Endothelial cell of coronary artery (primary cell): ENCODE data around the gene KRT36. TPM values are rescaled to one million over a fixed set of nuclear protein-coding genes. Genes with fewer than 3 reads are reported as not detected.

Experiments
- total RNA-seq: library from RNA; depleted of rRNA; stranded (reverse); fragments of >200 nt; gene quantifications from 2 replicates; pipeline ENCODE4 v1.2.3, GENCODE V29; 2014

The KRT36 gene
- total RNA-seq: under 0.01 TPM in 1 of 2 replicates, not detected in the other

DNA sequence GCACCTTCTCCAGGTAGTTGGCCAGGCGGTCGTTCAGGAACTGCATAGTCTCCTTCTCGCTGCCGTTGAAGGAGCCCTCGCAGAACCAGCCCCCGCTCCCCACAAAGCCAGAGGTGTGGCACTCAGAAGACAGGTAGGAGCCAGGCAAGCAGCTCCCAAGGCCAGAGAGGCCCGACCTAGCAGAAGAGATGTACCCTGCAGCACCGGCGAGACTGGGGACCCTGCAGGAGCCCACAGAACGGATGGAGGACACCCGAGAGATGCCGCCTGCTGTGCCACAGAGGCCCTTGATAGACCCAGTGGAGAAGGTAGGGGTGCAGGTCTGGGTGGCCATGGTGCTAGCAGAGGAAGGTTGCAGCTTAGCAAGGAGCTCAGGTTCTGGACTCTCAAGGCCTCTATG is at the start of gene KRT36:
Gene KRT36, minus strand, starts transcription at position 380 of the 400 bp plus-strand sequence. Its CDS starts 46 bp downstream, at position 334.

DNA sequence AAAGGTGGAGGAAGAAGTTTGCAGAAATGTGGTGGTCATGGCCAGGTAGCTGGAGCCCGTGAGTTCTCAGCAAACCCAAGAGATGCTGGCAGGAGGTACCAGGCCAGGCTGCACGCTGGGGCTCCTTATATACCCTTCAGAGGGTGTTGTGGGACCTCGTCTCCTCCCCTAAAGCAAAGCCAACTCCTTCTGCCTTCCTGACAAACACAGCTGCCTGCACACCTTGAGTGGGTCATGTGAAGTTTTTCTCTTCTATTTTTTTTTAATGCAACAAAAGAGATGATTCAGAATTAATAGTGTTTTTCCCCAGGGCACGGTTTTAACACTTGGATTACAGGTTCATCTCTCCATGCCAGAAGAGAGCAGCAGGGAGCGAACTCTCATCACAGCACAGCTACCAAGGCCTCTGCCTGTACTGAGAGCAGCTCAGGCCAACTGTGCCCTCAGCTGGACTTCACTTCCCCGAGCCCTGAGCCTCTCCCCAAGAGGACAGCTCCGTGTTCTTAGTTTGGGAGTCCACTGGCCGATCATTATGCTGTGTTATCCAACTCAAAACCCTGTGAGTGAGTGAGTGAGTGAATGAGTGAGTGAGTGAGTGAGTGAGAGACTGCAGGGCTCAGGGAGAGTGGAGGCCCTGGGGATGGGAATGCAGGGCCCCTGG is 29.2 kb upstream of the KRT36 start, which contains the start of gene KRT15:
Gene KRT15, minus strand, starts transcription at position 102 of the 661 bp plus-strand sequence. Its CDS starts 63 bp downstream, at position 39.

DNA sequence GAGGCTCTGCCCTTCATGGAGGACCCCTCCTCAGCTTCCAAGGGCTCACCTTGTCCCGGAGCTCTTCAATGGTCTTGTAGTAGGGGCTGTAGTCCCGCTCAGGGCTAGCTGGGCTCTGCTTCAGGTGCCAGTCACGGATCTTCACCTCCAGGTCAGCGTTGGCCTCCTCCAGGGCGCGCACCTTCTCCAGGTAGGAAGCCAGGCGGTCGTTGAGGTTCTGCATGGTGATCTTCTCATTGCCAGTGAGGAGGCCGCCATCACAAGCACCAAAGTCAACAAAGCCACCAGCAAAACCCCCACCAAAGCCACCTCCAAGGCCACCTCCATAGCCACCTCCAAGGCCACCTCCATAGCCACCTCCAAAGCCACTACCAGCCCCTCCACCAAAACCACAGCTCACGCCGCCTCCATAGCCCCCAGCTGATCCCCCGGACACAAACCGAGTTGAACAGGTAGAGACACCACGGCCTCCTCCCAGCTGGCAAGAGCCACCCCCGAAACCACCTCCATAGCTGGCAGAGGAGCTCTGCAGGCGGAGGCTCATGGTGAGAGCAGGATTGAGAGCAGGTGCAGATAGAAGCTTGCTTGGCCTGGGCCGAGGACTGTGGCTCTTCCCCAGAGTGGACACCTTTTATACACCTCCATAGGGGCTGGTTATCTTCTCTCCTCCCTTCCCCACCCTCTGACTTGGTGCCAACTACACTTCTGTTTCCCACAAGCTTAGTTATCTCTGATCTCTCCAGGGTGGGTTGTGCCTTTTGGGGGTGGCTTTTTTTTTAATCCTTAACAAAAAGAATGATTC is 15.5 kb upstream of the KRT36 start, which contains the start of gene KRT13:
Gene KRT13, minus strand, starts transcription at position 606 of the 802 bp plus-strand sequence. Its CDS starts 62 bp downstream, at position 544.

DNA sequence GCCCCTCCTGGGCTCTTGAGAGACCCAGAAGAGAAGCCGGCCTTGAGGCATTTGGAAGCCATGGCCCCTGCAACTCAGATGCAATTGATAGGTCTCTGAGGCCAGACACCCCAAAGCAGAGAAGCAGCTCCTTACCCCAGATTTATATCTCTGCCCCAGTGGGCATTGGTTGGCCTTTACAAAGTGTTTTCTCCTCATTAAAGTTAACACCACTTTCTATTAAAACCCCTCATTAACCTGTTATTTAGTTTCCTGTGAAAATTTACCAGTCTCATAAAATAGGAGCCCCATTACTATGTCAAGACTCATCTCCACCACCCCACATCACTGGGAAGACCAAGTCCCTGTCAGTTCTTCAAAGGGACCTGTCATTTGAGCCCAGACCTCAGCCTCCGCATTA is 8.7 kb downstream of the KRT36 start, which contains the start of gene KRT35:
Gene KRT35, minus strand, starts transcription at position 116 of the 400 bp plus-strand sequence. Its CDS starts 54 bp downstream, at position 62.

DNA sequence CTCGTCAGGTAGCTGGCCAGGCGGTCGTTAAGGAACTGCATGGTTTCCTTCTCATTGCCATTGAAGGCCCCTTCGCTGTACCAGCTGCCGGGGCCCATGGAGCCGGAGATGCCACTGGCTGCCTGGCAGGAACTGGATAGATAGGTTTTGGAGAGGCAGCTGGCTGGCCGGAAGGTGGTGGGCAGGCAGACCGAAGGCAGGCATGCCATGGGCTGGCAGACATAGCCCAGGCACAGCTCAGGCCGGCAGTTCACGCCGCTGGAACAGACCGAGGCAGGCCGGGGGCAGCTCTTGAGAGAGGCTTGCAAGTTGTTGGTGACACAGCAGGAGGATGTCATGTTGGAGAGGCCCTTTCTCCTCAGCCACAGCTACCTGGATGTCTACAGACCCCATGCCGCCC is 22.7 kb downstream of the KRT36 start, which contains the start of gene KRT32:
Gene KRT32, minus strand, starts transcription at position 399 of the 400 bp plus-strand sequence. Its CDS starts 61 bp downstream, at position 338.

DNA sequence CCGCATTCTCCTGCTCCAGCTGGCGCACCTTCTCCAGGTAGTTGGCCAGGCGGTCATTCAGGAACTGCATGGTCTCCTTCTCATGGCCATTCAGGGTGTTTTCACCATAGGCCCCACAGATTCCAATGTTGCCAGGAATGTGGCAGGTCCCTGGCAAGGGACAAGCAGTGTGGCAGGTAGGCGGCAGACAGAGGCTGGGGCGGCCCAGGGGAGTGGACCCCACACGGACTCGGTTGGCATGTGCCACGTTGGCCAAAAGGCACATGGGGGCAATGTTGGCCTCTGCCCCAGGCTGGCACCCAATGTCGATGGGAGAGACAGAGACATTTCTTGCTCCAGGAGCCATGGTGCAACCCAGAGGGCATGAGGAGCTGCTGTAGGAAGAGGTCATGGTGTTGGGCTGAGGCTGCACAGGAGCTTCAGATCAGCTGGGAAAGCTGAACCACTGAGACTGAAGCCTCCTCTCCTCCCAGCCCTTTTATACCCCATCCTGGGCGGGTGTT is 49.1 kb downstream of the KRT36 start, which contains the start of gene KRT38:
Gene KRT38, minus strand, starts transcription at position 453 of the 503 bp plus-strand sequence. Its CDS starts 62 bp downstream, at position 391.

Other genes starting within 250 kb of the KRT36 start
- not detected in 2 replicates for gene KRTAP9-4, start 240.2 kb downstream of the KRT36 start, total RNA-seq
- gene KRTAP9-9, start 234.5 kb downstream of the KRT36 start, total RNA-seq: not detected in 2 replicates
- not detected in 2 replicates for gene KRTAP9-6, start 224.5 kb downstream of the KRT36 start, total RNA-seq
- gene KRTAP9-7, start 214.2 kb downstream of the KRT36 start, total RNA-seq: not detected in 2 replicates
- not detected in 2 replicates for gene KRTAP29-1, start 187.1 kb downstream of the KRT36 start, total RNA-seq
- gene KRTAP16-1, start 180.6 kb downstream of the KRT36 start, total RNA-seq: not detected in 2 replicates
- gene KRTAP17-1, start 174.2 kb downstream of the KRT36 start, total RNA-seq: not detected in 2 replicates
- gene KRT33A, start 139.1 kb downstream of the KRT36 start, total RNA-seq: not detected in 2 replicates
- gene KRT33B, start 120.1 kb downstream of the KRT36 start, total RNA-seq: not detected in 2 replicates
- not detected in 2 replicates for gene KRT34, start 107.6 kb downstream of the KRT36 start, total RNA-seq
- gene KRT31, start 92.3 kb downstream of the KRT36 start, total RNA-seq: not detected in 2 replicates
- gene KRT37, start 65.3 kb downstream of the KRT36 start, total RNA-seq: not detected in 2 replicates
- not detected in 2 replicates for gene KRT38, start 48.9 kb downstream of the KRT36 start, total RNA-seq
- gene KRT32, start 22.5 kb downstream of the KRT36 start, total RNA-seq: not detected in 2 replicates
- gene KRT35, start 8.8 kb downstream of the KRT36 start, total RNA-seq: 0.09 TPM in 1 of 2 replicates, not detected in the other
- not detected in 2 replicates for gene KRT13, start 15.7 kb upstream of the KRT36 start, total RNA-seq
- gene KRT15, start 29.0 kb upstream of the KRT36 start, total RNA-seq: 0.56 and 1.8 TPM in 2 replicates
- 144 and 171 TPM in 2 replicates for gene KRT19, start 38.4 kb upstream of the KRT36 start, total RNA-seq
- not detected in 2 replicates for gene KRT9, start 82.1 kb upstream of the KRT36 start, total RNA-seq
- gene KRT14, start 97.0 kb upstream of the KRT36 start, total RNA-seq: 0.19 TPM in 1 of 2 replicates, not detected in the other
- 0.09 TPM in 1 of 2 replicates, not detected in the other for gene KRT16, start 122.9 kb upstream of the KRT36 start, total RNA-seq
- gene KRT17, start 134.7 kb upstream of the KRT36 start, total RNA-seq: 2.2 and 2.4 TPM in 2 replicates
- gene EIF1, start 199.0 kb upstream of the KRT36 start, total RNA-seq: 68.4 and 86.9 TPM in 2 replicates
- gene GAST, start 222.4 kb upstream of the KRT36 start, total RNA-seq: not detected in 2 replicates
- gene HAP1, start 244.7 kb upstream of the KRT36 start, total RNA-seq: 0.28 and 0.36 TPM in 2 replicates